Lower lobe of right lung (tissue), 2 donors: Measurements from ENCODE around the gene TAPBP. TPM values are rescaled to one million over a fixed set of nuclear protein-coding genes. Genes with fewer than 3 reads are reported as not detected.
A peak's percentile ranks its signal among the peaks of the same experiment; 100 is the strongest.

Source experiments
- ATAC-seq, 2 donors: fragments of 200-7000 bp; cut with Tn5 transposase; one replicate each; pipeline ENCODE4 v1.9.1; 2020 to 2022; ENCODE audit warnings: mild to moderate bottlenecking in 2 of 2, moderate library complexity in 2 of 2
- DNase-seq: peaks from one replicate; pipeline ENCODE4 v3.0.0-alpha.2; 2020
- H3K27ac ChIP-seq: fragments of 200-600 bp; one replicate; pipeline ENCODE4 v1.8.0; 2022
- H3K27me3 ChIP-seq: fragments of 200-600 bp; one replicate; pipeline ENCODE4 v1.8.0; 2022; ENCODE audit warnings: low read depth
- H3K36me3 ChIP-seq: fragments of 200-600 bp; one replicate; pipeline ENCODE4 v1.8.0; 2022; ENCODE audit warnings: mild to moderate bottlenecking
- H3K4me1 ChIP-seq: fragments of 200-600 bp; one replicate; pipeline ENCODE4 v1.8.0; 2022
- H3K4me3 ChIP-seq: fragments of 200-600 bp; one replicate; pipeline ENCODE4 v1.8.0; 2022; ENCODE audit warnings: mild to moderate bottlenecking
- H3K9me3 ChIP-seq: fragments of 200-600 bp; one replicate; pipeline ENCODE4 v1.8.0; 2022
- CTCF ChIP-seq: fragments of 200-600 bp; IDR thresholded peaks from one replicate; pipeline ENCODE4 v1.8.0; 2022; ENCODE audit warnings: antibody characterized with exemption, mild to moderate bottlenecking
- intact Hi-C: fragments of 100-400 bp; cut with DNase I; formaldehyde crosslinking; loops from one replicate; pipeline ENCODE4 v1.11.0; 2022
- total RNA-seq: library from RNA; stranded (reverse); fragmentation: NEBNext Ultra II Directional; extraction: Animal tissue kit (Norgen Biotek cat#: 25700); gene quantifications from one replicate; pipeline ENCODE4 v1.2.1, GENCODE V29; 2021
- donor health status: DM: no; HTN: yes; CAD: no; lungs with severe emphysema.

The TAPBP gene
- total RNA-seq, 1 donor from 2014 or later, result 206 TPM

- ATAC-seq (no peak), DNase-seq (no peak)
- TF ChIP-seq CTCF, result no peak
- H3K4me3 ChIP-seq, result no peak overlapping the region
- no peaks in the 10 kb centered on the region for H3K27me3 ChIP-seq
- peaks cover 52% of the 10 kb centered on the region for H3K36me3 ChIP-seq
- H3K9me3 ChIP-seq, result no peaks in the 10 kb centered on the region
- peaks cover 37% of the 10 kb centered on the region for H3K4me1 ChIP-seq
- intact Hi-C loops, result no loop called here
- no peak overlapping the region for H3K27ac ChIP-seq
These were observed 12.0 kb downstream of the TAPBP start for GRCh38 chr6:33301877-33302276.

GRCh38 chr6:33299237-33299944 lies 14.5 kb downstream of the TAPBP start:
- ATAC-seq, result peak; percentile 81 to 83
- H3K36me3 ChIP-seq, result peaks cover 55% of the 10 kb centered on the region
- H3K27me3 ChIP-seq, result no peaks in the 10 kb centered on the region
- no peaks in the 10 kb centered on the region for H3K9me3 ChIP-seq
- peak overlapping the region; percentile 70 for H3K4me3 ChIP-seq
- peak; percentile 93 for DNase-seq
- H3K27ac ChIP-seq, result peak overlapping the region; percentile 90
- peak; percentile 80 for TF ChIP-seq CTCF
- intact Hi-C loops, result no loop called here
- peaks cover 38% of the 10 kb centered on the region for H3K4me1 ChIP-seq

GRCh38 chr6:33298773-33299236 lies 15.1 kb downstream of the TAPBP start, which contains the start of gene RGL2:
Gene RGL2, minus strand, starts transcription at chr6:33298942. Its CDS starts 332 bp downstream, at chr6:33298610.
- peak; percentile 83 to 89 for ATAC-seq

GRCh38 chr6:33297956-33298772 lies 15.7 kb downstream of the TAPBP start:
- H3K27me3 ChIP-seq, result no peaks in the 10 kb centered on the region
- H3K4me1 ChIP-seq, result peaks cover 38% of the 10 kb centered on the region
- peak; percentile 78 for DNase-seq
- peaks cover 55% of the 10 kb centered on the region for H3K36me3 ChIP-seq
- no peak for TF ChIP-seq CTCF
- peak; percentile 75 to 76 for ATAC-seq
- intact Hi-C loops, result no loop called here
- H3K9me3 ChIP-seq, result no peaks in the 10 kb centered on the region
- peak overlapping the region; percentile 70 for H3K4me3 ChIP-seq
- H3K27ac ChIP-seq, result peak overlapping the region; percentile 90

More at GRCh38 chr6:33298773-33299236, 15.1 kb downstream of the TAPBP start, which contains the start of gene RGL2:
- intact Hi-C loops, result no loop called here
- Histone ChIP-seq H3K4me3 (peak within 1 kb of the TSS; percentile 70), H3K4me1 (peaks cover 38% of the 10 kb centered on the region), H3K27me3 (no peaks in the 10 kb centered on the region), H3K27ac (peak within 1 kb of the TSS; percentile 90), H3K36me3 (peaks cover 55% of the 10 kb centered on the region), H3K9me3 (no peaks in the 10 kb centered on the region)
- peak; percentile 92 for DNase-seq
- no peak for TF ChIP-seq CTCF

- H3K9me3 ChIP-seq, result no peaks in the 10 kb centered on the region
- DNase-seq (peak; percentile 80), ATAC-seq (peak; percentile 27 to 49)
- no peak for TF ChIP-seq CTCF
- H3K4me3 ChIP-seq, result peak overlapping the region; percentile 70
- intact Hi-C loops, result no loop called here
- peaks cover 55% of the 10 kb centered on the region for H3K36me3 ChIP-seq
- peak overlapping the region; percentile 90 for H3K27ac ChIP-seq
- peaks cover 38% of the 10 kb centered on the region for H3K4me1 ChIP-seq
- no peaks in the 10 kb centered on the region for H3K27me3 ChIP-seq
These were observed 16.4 kb downstream of the TAPBP start for GRCh38 chr6:33297406-33297955.
